ENCODE results near the gene ZNF597. TPM values are rescaled to one million over a fixed set of nuclear protein-coding genes. Genes with fewer than 3 reads are reported as not detected.

ZNF597 gene
- total and polyA plus RNA-seq, 10 of the 15 experiments (the other 5 are each of a cell fraction or from before 2014, with no cell fraction given) = 0.80 to 2.8 (median 2.0) TPM

GRCh38 chr16:3469736-3470135 lies 26.4 kb upstream of the ZNF597 start (continued):
- TF ChIP-seq ZNF687 (IDR thresholded peaks at IDR 0.05) (no peak), FOXM1 (IDR thresholded peaks at IDR 0.05; ENCODE audit: low read depth, low read length) (no peak)
- TF ChIP-seq, protein P1, sequence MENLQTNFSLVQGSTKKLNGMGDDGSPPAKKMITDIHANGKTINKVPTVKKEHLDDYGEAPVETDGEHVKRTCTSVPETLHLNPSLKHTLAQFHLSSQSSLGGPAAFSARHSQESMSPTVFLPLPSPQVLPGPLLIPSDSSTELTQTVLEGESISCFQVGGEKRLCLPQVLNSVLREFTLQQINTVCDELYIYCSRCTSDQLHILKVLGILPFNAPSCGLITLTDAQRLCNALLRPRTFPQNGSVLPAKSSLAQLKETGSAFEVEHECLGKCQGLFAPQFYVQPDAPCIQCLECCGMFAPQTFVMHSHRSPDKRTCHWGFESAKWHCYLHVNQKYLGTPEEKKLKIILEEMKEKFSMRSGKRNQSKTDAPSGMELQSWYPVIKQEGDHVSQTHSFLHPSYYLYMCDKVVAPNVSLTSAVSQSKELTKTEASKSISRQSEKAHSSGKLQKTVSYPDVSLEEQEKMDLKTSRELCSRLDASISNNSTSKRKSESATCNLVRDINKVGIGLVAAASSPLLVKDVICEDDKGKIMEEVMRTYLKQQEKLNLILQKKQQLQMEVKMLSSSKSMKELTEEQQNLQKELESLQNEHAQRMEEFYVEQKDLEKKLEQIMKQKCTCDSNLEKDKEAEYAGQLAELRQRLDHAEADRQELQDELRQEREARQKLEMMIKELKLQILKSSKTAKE (IDR thresholded peaks at IDR 0.05; ENCODE audit: low read depth, poor library complexity, severe bottlenecking) = no peak

DNA sequence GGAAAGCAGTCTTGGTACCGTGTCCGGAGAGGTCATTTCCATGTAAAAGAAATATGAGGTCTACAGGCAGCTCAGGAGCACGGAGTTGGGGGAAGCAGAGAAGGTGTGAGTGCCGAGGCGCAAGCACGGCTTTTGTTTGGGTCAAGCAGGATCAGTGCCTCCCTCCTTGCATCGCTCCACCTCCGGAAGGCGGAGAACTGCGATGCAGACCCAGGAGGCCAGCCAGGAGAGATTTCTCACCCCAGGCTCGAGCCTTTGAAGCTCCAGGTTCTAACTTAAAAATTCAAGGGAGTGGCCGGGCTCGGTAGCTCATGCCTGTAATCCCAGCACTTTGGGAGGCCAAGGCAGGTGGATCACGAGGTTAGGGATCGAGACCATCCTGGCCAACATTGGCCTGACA lies 25.2 kb upstream of the ZNF597 start:
- ChIA-PET POLR2A (no interaction called here), CTCF (interaction anchor here (0.6 kb wide), 1 partner anchor 101 kb away, joined by 3 read pairs; no protein-coding TSS in a partner anchor), RAD21 (ENCODE audit: unreplicated experiment) (no interaction called here), SMC1A (ENCODE audit: uncharacterized antibody, unreplicated experiment) (no interaction called here)
- ATAC-seq (no peak), DNase-seq (ENCODE audit: low read depth, low spot score) (no peak), FAIRE-seq (no peak)
- H4K20me1 ChIP-seq (ENCODE audit: control insufficient read depth, insufficient read depth) = 0 out of 2 replicates have a peak, but pooled peaks cover 2% of the 10 kb centered on the region
- peaks cover 51% of the 10 kb centered on the region for H3K79me2 ChIP-seq (ENCODE audit: control insufficient read depth, insufficient read depth, low read length)
- peaks cover 5 to 12% of the 10 kb centered on the region in 2 experiments for H3K36me3 ChIP-seq (ENCODE audit: control insufficient read depth in 2 of 2, insufficient read depth in 2 of 2, low read length in 1 of 2)
- no peak overlapping the region for H2AFZ ChIP-seq (ENCODE audit: control insufficient read depth, low read depth, low read length)
- no peaks in the 10 kb centered on the region for H3K27me3 ChIP-seq (replicated peaks in 1 of 2; ENCODE audit: control insufficient read depth in 2 of 2, insufficient read depth in 2 of 2, low read length in 1 of 2)
- H3K4me3 ChIP-seq = no peak overlapping the region
- peaks cover 13% of the 10 kb centered on the region for H3K9me3 ChIP-seq (replicated peaks; ENCODE audit: control insufficient read depth, insufficient read depth, low read length)
- intact Hi-C loops (cut with micrococcal nuclease; ENCODE audit: unreplicated experiment) (no loop called here), in situ Hi-C loops (cut with MboI) (no loop called here)
- no peaks in the 10 kb centered on the region for H3K4me1 ChIP-seq (ENCODE audit: control insufficient read depth, insufficient read depth, low read length)
- H3K9ac ChIP-seq (ENCODE audit: control insufficient read depth, insufficient read depth, low read length) = no peak overlapping the region
- BruUV-seq (replicated peaks) = no TSS peak
- H3K27ac ChIP-seq (ENCODE audit: control insufficient read depth, insufficient read depth) = no peak overlapping the region
- 99% methylated on average over 15 of the region's 15 CpGs for WGBS (ENCODE audit: insufficient coverage, insufficient replicate concordance, low lambda C conversion rate, missing lambda C conversion rate)
- no peak overlapping the region for H3K4me2 ChIP-seq (ENCODE audit: control insufficient read depth, insufficient read depth)
- TF ChIP-seq NKRF (conservative IDR thresholded peaks at IDR 0.05) (no peak), SRF (IDR thresholded peaks at IDR 0.05; ENCODE audit: low read depth in 2 of 2, low read length in 2 of 2) (no peak), HCFC1 (IDR thresholded peaks at IDR 0.05; ENCODE audit: low read length) (no peak), CBX3 (IDR thresholded peaks at IDR 0.05; ENCODE audit: borderline replicate concordance, low read depth) (no peak), MLLT1 (IDR thresholded peaks at IDR 0.05) (no peak)
- TF ChIP-seq, protein P1 (IDR thresholded peaks at IDR 0.05; ENCODE audit: low read depth, poor library complexity, severe bottlenecking) = no peak
